ENCODE measurements around the gene APOC3. TPM values are rescaled to one million over a fixed set of nuclear protein-coding genes. Genes with fewer than 3 reads are reported as not detected.

APOC3 gene
- total RNA-seq, 1 experiment from 2014 or later, result not detected

DNA sequence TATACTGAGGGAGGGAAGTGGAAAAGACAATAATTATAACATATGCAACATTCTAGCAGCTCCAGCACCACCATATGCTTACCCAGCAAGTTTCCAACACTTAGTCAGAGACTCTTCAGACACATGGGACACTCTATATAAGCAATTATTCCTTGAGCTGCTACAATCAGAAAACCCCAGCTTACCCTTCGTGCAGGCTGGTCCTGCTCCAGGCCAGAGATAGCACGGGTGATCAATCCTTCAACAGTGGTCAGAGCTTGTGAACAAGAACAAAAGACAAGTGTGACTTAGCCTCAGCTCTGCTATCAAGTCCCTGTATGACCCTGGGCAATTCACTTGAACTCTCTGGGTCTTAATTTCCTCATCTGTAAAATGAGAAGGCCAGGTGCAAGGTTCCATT is 43.4 kb upstream of the APOC3 start:
- no peak overlapping the region for H3K27ac Mint-ChIP-seq
- Histone ChIP-seq H3T11ph (ENCODE audit: low read length) (no peak overlapping the region), H3K9ac (ENCODE audit: extremely low read depth, insufficient read length, low read length) (no peak overlapping the region), H3K23me2 (ENCODE audit: insufficient read length, low read depth, low read length, poor library complexity, severe bottlenecking) (peaks cover 13% of the 10 kb centered on the region), H3K4me1 (ENCODE audit: insufficient read depth, low read length) (no peaks in the 10 kb centered on the region; the same call in 1 of the 2 replicates), H3K4me2 (ENCODE audit: insufficient read depth, insufficient read length, low read length) (no peak overlapping the region), H4K91ac (ENCODE audit: insufficient read length, low read depth, low read length) (no peak overlapping the region), H2AFZ (ENCODE audit: low read length) (no peak overlapping the region), H2BK120ac (ENCODE audit: low read depth, low read length, poor library complexity, severe bottlenecking) (no peak overlapping the region), H3K79me2 (ENCODE audit: insufficient read depth, low read length) (peaks cover 2% of the 10 kb centered on the region; the same call in 1 of the 2 replicates), H3K56ac (ENCODE audit: insufficient read length, low read depth, low read length) (no peak overlapping the region), H3K79me1 (ENCODE audit: insufficient read depth, low read depth, low read length, poor library complexity, severe bottlenecking) (peaks cover 5% of the 10 kb centered on the region), H3K18ac (ENCODE audit: insufficient read length, low read depth, low read length) (no peak overlapping the region), H2BK20ac (ENCODE audit: low read depth, low read length, poor library complexity, severe bottlenecking) (no peak overlapping the region), H2BK15ac (ENCODE audit: low read depth, low read length) (no peak overlapping the region), H3K27ac (ENCODE audit: insufficient read length, low read depth, low read length) (no peak overlapping the region), H2AK5ac (ENCODE audit: insufficient read length, low read length) (no peak overlapping the region), H3K27me3 (ENCODE audit: insufficient read depth, low read length) (no peaks in the 10 kb centered on the region; the same call in 1 of the 2 replicates), H2BK12ac (ENCODE audit: insufficient read length, low read depth, low read length) (no peak overlapping the region), H4K20me1 (ENCODE audit: control insufficient read depth, insufficient read depth, insufficient read length) (no peaks in the 10 kb centered on the region), H3K14ac (ENCODE audit: insufficient read depth, low read length) (no peak overlapping the region), H3K23ac (ENCODE audit: insufficient read length, low read depth, low read length) (no peak overlapping the region), H4K5ac (ENCODE audit: insufficient read length, low read depth, low read length) (no peak overlapping the region), H3K9me3 (ENCODE audit: control insufficient read depth, low read depth, low read length) (no peaks in the 10 kb centered on the region), H4K8ac (replicated peaks; ENCODE audit: insufficient read length, low read depth, low read length) (no peak overlapping the region), H2BK5ac (ENCODE audit: insufficient read length, low read length) (no peak overlapping the region), H3K4ac (ENCODE audit: low read depth, low read length) (no peak overlapping the region)
- peaks cover 22% of the 10 kb centered on the region for H3K27me3 Mint-ChIP-seq (ENCODE audit: low read depth)
- peaks cover 38 to 59% (median 57%) of the 10 kb centered on the region in 3 experiments for H3K36me3 Mint-ChIP-seq (ENCODE audit: insufficient read depth in 1 of 3, low read depth in 3 of 3)
- DNase-seq, result no peak
- peaks cover 15 to 16% of the 10 kb centered on the region in 2 experiments for H3K4me1 Mint-ChIP-seq
- no CpG with 5 or more reads among the region's 2 CpGs for WGBS (ENCODE audit: extremely low coverage, insufficient read length, low lambda C conversion rate)
- H3K9me3 Mint-ChIP-seq, result no peaks in the 10 kb centered on the region
- H3K4me3 Mint-ChIP-seq, result peak overlapping the region; percentile 88 to 91; a peak in 4 of 5 replicates
- TF ChIP-seq CTCF (conservative IDR thresholded peaks at IDR 0.05), result no peak
